Activated naive CD4-positive, alpha-beta T cell treated with anti-CD3 and anti-CD28 coated beads, Interleukin-2, amount 10 ng/mL, durations not matched to agents 7 days and 5 days (primary cell): ENCODE measurements around the gene PTPRJ.
A peak's percentile ranks its signal among the peaks of the same experiment; 100 is the strongest.

Experiments
- CTCF ChIA-PET: fragments of 350-600 bp; sonication (Branson Sonifier 250); formaldehyde crosslinking; loops from one replicate; lab custom pipeline; 2021; ENCODE audit warnings: antibody characterized with exemption; lab: Charles Lee
- DNase-seq: peaks from one replicate; pipeline ENCODE4 v3.0.0-alpha.2; 2020
- H3K27ac Mint-ChIP-seq: one replicate; pipeline ENCODE4 v1.8.0; 2021; ENCODE audit warnings: mild to moderate bottlenecking, moderate library complexity, mixed read lengths
- H3K27me3 Mint-ChIP-seq: one replicate; pipeline ENCODE4 v1.8.0; 2021; ENCODE audit warnings: mild to moderate bottlenecking, mixed read lengths
- H3K36me3 Mint-ChIP-seq: one replicate; pipeline ENCODE4 v1.8.0; 2021; ENCODE audit warnings: mixed read lengths
- H3K4me1 Mint-ChIP-seq: one replicate; pipeline ENCODE4 v1.8.0; 2021; ENCODE audit warnings: mixed read lengths
- H3K4me3 Mint-ChIP-seq: one replicate; pipeline ENCODE4 v1.8.0; 2021; ENCODE audit warnings: mild to moderate bottlenecking, moderate library complexity, mixed read lengths
- H3K9me3 Mint-ChIP-seq: one replicate; pipeline ENCODE4 v1.8.0; 2021; ENCODE audit warnings: mixed read lengths

Gene PTPRJ

GRCh38 chr11:48161951-48162884, 181.9 kb downstream of the PTPRJ start:
- no peaks in the 10 kb centered on the region for H3K4me1 Mint-ChIP-seq
- H3K9me3 Mint-ChIP-seq: no peaks in the 10 kb centered on the region

DNA sequence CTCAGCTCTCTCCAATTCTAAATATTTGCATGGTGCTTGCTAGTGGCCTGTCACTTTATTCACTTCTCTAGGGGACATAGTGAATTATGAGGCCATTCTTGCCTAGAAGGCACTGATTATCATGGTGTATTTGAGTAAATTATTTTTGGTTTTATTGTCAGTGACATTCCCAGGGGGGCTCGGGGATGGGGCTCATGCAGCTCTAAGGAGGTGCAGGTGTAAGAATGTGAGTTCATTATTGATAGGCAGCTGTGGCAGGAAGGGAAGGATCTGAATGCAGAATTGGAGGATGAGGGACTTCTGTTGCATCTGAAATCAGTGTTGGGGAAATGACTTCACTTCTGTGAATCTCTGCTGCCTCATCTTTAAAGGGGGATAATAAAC, 182.5 kb downstream of the PTPRJ start:
- no peak overlapping the region for H3K4me3 Mint-ChIP-seq
- H3K9me3 Mint-ChIP-seq: no peaks in the 10 kb centered on the region
- CTCF ChIA-PET: interaction anchor here (2.1 kb wide), 1 partner anchor 10 kb away, joined by 7 read pairs; no protein-coding TSS in a partner anchor
- DNase-seq: no peak
- peaks cover 61% of the 10 kb centered on the region for H3K36me3 Mint-ChIP-seq
- no peak overlapping the region for H3K27ac Mint-ChIP-seq
- H3K4me1 Mint-ChIP-seq: no peaks in the 10 kb centered on the region
- H3K27me3 Mint-ChIP-seq: no peaks in the 10 kb centered on the region

More at GRCh38 chr11:48161951-48162884, 181.9 kb downstream of the PTPRJ start:
- CTCF ChIA-PET: interaction anchor here (2.1 kb wide), 1 partner anchor 11 kb away, joined by 7 read pairs; no protein-coding TSS in a partner anchor
- DNase-seq: no peak
- H3K36me3 Mint-ChIP-seq: peaks cover 61% of the 10 kb centered on the region
- no peaks in the 10 kb centered on the region for H3K27me3 Mint-ChIP-seq
- no peak overlapping the region for H3K4me3 Mint-ChIP-seq
- no peak overlapping the region for H3K27ac Mint-ChIP-seq

GRCh38 chr11:48163360-48164100, 183.2 kb downstream of the PTPRJ start:
- CTCF ChIA-PET: interaction anchor here (2.1 kb wide), 1 partner anchor 9 kb away, joined by 7 read pairs; no protein-coding TSS in a partner anchor
- Mint-ChIP-seq H3K27ac (no peak overlapping the region), H3K4me1 (no peaks in the 10 kb centered on the region), H3K27me3 (no peaks in the 10 kb centered on the region), H3K9me3 (no peaks in the 10 kb centered on the region), H3K36me3 (peaks cover 60% of the 10 kb centered on the region), H3K4me3 (no peak overlapping the region)
- no peak for DNase-seq

GRCh38 chr11:48164836-48165235, 184.5 kb downstream of the PTPRJ start:
- no peak overlapping the region for H3K27ac Mint-ChIP-seq
- peaks cover 63% of the 10 kb centered on the region for H3K36me3 Mint-ChIP-seq
- no peak for DNase-seq
- CTCF ChIA-PET: interaction anchor here (1.1 kb wide), 1 partner anchor 227 kb away, joined by 3 read pairs; no protein-coding TSS in a partner anchor
- H3K4me1 Mint-ChIP-seq: peaks cover 3% of the 10 kb centered on the region
- H3K9me3 Mint-ChIP-seq: no peaks in the 10 kb centered on the region
- no peak overlapping the region for H3K4me3 Mint-ChIP-seq
- no peaks in the 10 kb centered on the region for H3K27me3 Mint-ChIP-seq

GRCh38 chr11:48165426-48165825, 185.1 kb downstream of the PTPRJ start:
- CTCF ChIA-PET: interaction anchor here (1.1 kb wide), 1 partner anchor 228 kb away, joined by 3 read pairs; no protein-coding TSS in a partner anchor
- H3K36me3 Mint-ChIP-seq: peaks cover 62% of the 10 kb centered on the region
- peaks cover 8% of the 10 kb centered on the region for H3K4me1 Mint-ChIP-seq
- H3K4me3 Mint-ChIP-seq: no peak overlapping the region
- no peak for DNase-seq
- no peaks in the 10 kb centered on the region for H3K9me3 Mint-ChIP-seq
- no peaks in the 10 kb centered on the region for H3K27me3 Mint-ChIP-seq
- H3K27ac Mint-ChIP-seq: no peak overlapping the region

- Mint-ChIP-seq H3K27me3 (no peaks in the 10 kb centered on the region), H3K27ac (no peak overlapping the region), H3K9me3 (no peaks in the 10 kb centered on the region), H3K4me3 (no peak overlapping the region), H3K4me1 (peaks cover 25% of the 10 kb centered on the region), H3K36me3 (peaks cover 57% of the 10 kb centered on the region)
- no peak for DNase-seq
- CTCF ChIA-PET: no interaction called here
Measured at GRCh38 chr11:48167380-48167779, 187.0 kb downstream of the PTPRJ start.

DNA sequence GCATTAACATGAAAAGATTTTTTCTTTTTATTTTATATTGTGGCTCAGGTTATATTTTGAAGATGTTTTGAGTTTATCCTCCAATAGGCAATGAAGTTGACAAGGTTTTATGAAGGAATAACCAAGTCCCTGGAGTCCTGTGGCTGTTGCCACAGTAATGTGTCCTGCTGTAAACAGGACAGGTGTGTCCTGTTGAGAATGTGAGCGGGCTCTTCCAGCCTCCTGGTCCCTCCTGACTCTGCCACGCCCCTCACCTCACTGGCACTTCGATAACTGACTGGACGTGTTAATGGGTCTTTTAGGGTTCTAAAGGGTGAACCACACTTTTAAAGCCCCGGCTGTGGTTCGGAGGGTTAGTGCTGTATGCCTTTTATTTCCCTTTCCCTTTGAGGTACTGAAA, 188.5 kb downstream of the PTPRJ start:
- no peak overlapping the region for H3K4me3 Mint-ChIP-seq
- no peaks in the 10 kb centered on the region for H3K9me3 Mint-ChIP-seq
- H3K36me3 Mint-ChIP-seq: peaks cover 46% of the 10 kb centered on the region
- H3K4me1 Mint-ChIP-seq: peaks cover 35% of the 10 kb centered on the region
- H3K27me3 Mint-ChIP-seq: no peaks in the 10 kb centered on the region
- no peak for DNase-seq
- H3K27ac Mint-ChIP-seq: no peak overlapping the region
- CTCF ChIA-PET: no interaction called here

- Mint-ChIP-seq H3K27ac (no peak overlapping the region), H3K27me3 (no peaks in the 10 kb centered on the region), H3K9me3 (no peaks in the 10 kb centered on the region), H3K4me1 (peaks cover 35% of the 10 kb centered on the region), H3K36me3 (peaks cover 42% of the 10 kb centered on the region), H3K4me3 (no peak overlapping the region)
- CTCF ChIA-PET: no interaction called here
- DNase-seq: no peak
Measured at GRCh38 chr11:48169259-48169658, 188.9 kb downstream of the PTPRJ start.

DNA sequence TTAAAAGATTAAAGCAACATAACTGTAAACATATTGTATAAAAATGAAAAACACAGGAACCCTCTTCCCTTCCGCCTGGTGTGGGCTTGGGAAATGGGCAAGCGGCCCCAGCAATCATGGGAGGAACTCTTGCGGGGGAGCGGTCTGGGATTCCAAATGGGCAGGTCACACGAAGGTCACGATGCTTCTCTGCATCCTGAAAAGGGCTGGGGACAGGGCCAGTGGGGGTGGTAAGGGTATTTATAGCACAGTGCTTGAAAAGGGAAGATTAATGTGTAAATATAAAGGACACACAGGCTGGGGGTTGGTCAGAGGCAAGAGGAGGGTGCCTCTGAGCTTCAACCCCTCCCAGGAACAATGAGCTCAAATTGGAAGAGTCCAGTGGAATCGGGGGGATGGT, 189.4 kb downstream of the PTPRJ start:
- Mint-ChIP-seq H3K4me1 (peaks cover 39% of the 10 kb centered on the region), H3K4me3 (no peak overlapping the region), H3K27me3 (no peaks in the 10 kb centered on the region), H3K27ac (no peak overlapping the region), H3K36me3 (peaks cover 40% of the 10 kb centered on the region), H3K9me3 (no peaks in the 10 kb centered on the region)
- no peak for DNase-seq
- CTCF ChIA-PET: no interaction called here

GRCh38 chr11:48170241-48171233, 190.2 kb downstream of the PTPRJ start:
- H3K9me3 Mint-ChIP-seq: no peaks in the 10 kb centered on the region
- H3K36me3 Mint-ChIP-seq: peaks cover 33% of the 10 kb centered on the region
- peaks cover 43% of the 10 kb centered on the region for H3K4me1 Mint-ChIP-seq
- no peaks in the 10 kb centered on the region for H3K27me3 Mint-ChIP-seq
- CTCF ChIA-PET: interaction anchor here (2.8 kb wide), 1 partner anchor 137 kb away, joined by 12 read pairs; the partner anchor contains the start of gene OR4S1
- H3K4me3 Mint-ChIP-seq: no peak overlapping the region
- peak overlapping the region; percentile 22 for H3K27ac Mint-ChIP-seq
- no peak for DNase-seq

DNA sequence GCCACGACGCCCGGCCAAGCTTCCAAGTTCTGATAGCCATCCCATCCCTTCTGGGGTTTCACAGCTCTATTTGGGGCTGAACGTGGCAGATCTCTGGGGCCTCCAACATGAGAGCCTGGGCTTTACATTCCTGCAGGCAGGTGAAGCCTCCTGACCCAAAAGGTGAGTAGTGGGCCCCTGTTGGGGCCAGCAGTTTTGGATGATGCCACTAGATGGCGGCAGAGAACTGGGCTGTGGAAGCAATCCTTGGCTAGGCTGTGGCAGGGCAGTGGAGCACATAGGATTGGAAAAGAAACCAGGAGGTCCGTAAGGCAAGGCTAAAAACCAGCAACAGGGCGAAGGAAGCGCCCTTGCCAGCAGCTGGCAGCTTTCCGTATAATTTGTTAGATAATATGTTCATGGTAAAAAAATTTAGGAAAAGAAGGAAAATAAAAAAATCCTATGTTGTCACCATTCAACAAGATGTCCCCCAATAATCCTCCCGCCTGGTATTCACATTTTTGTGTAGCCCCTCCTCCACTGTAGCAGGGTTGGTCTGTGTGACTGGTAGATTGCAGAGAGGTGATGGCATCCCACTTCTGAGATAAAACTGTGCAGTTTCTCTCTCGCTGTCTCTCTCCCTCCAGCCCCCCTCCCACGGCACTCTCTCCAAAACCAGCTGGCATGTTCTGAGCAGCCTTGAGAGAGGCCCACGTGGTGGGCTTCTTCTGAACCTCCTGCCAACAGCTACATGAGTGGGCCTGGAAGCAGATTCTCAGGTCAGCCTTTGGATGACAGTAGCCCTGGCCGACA, 192.7 kb downstream of the PTPRJ start:
- CTCF ChIA-PET: interaction anchor here (0.7 to 2.8 kb wide), 7 partner anchors 10 to 241 kb away, joined by 3 to 12 read pairs (median 3); partner anchors contain the start of gene OR4S1
- DNase-seq: peak; percentile 75
- no peaks in the 10 kb centered on the region for H3K9me3 Mint-ChIP-seq
- peaks cover 16% of the 10 kb centered on the region for H3K36me3 Mint-ChIP-seq
- no peak overlapping the region for H3K4me3 Mint-ChIP-seq
- peaks cover 43% of the 10 kb centered on the region for H3K4me1 Mint-ChIP-seq
- peaks cover 1% of the 10 kb centered on the region for H3K27me3 Mint-ChIP-seq
- H3K27ac Mint-ChIP-seq: peak overlapping the region; percentile 6

DNA sequence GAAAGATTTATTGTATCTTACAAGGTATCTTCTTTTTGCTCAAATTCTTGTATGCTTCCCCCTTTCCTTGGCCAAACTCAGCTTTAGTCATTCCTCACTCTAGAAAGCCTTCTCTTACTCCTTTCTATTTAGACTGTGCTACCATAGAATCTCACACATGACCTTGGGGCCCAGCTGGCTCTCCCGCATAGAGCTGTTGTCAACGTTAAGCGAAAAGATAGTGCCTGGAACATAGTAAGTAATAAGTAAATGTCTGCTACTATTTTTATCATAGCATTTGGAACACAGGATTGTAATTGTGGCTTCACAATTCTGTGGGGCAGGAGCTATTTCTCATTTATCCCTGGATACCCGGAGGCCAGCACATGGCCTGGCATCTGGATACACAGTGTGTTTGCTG, 197.3 kb downstream of the PTPRJ start:
- CTCF ChIA-PET: interaction anchor here (0.9 kb wide), 1 partner anchor 11 kb away, joined by 3 read pairs; no protein-coding TSS in a partner anchor
- Mint-ChIP-seq H3K9me3 (no peaks in the 10 kb centered on the region), H3K4me3 (no peak overlapping the region), H3K27me3 (peaks cover 11% of the 10 kb centered on the region), H3K36me3 (no peaks in the 10 kb centered on the region), H3K27ac (no peak overlapping the region), H3K4me1 (peaks cover 18% of the 10 kb centered on the region)
- no peak for DNase-seq
